ENCODE measurements around the gene NFASC. TPM values are rescaled to one million over a fixed set of nuclear protein-coding genes. Genes with fewer than 3 reads are reported as not detected.

The NFASC gene
- total RNA-seq, 1 donor, result 36.9 TPM

GRCh38 chr1:204987689-204988088 lies 117.0 kb downstream of the NFASC start:
- H3K4me1 ChIP-seq (ENCODE audit: insufficient read depth, low read length), result no peaks in the 10 kb centered on the region
- H3K4me2 ChIP-seq (ENCODE audit: insufficient read depth, low read length), result no peak overlapping the region
- H4K20me1 ChIP-seq (ENCODE audit: insufficient read depth, low read length), result no peaks in the 10 kb centered on the region
- H3K79me2 ChIP-seq (ENCODE audit: insufficient read depth, low read length), result no peaks in the 10 kb centered on the region
- no peak overlapping the region for H3K4me3 ChIP-seq (ENCODE audit: insufficient read depth, low read length)
- no peak overlapping the region for H2AFZ ChIP-seq (ENCODE audit: low read length)
- H3K27ac ChIP-seq (ENCODE audit: low read depth, low read length), result no peak overlapping the region
- peak; percentile 52 for DNase-seq (ENCODE audit: insufficient read length, low spot score, missing footprints)
- peaks cover 9% of the 10 kb centered on the region for H3K36me3 ChIP-seq (ENCODE audit: insufficient read depth, low read length)
- no peaks in the 10 kb centered on the region for H3K9me3 ChIP-seq (ENCODE audit: low read depth, low read length)
- TF ChIP-seq CTCF (IDR thresholded peaks at IDR 0.05; ENCODE audit: extremely low read depth, low read depth, low read length), result no peak
- H3K27me3 ChIP-seq (ENCODE audit: insufficient read depth, low read length), result no peaks in the 10 kb centered on the region

GRCh38 chr1:204988196-204988595 lies 117.5 kb downstream of the NFASC start:
- H3K36me3 ChIP-seq (ENCODE audit: insufficient read depth, low read length), result peaks cover 9% of the 10 kb centered on the region
- no peaks in the 10 kb centered on the region for H3K27me3 ChIP-seq (ENCODE audit: insufficient read depth, low read length)
- no peak for DNase-seq (ENCODE audit: insufficient read length, low spot score, missing footprints)
- no peak for TF ChIP-seq CTCF (IDR thresholded peaks at IDR 0.05; ENCODE audit: extremely low read depth, low read depth, low read length)
- H4K20me1 ChIP-seq (ENCODE audit: insufficient read depth, low read length), result no peaks in the 10 kb centered on the region
- H3K9me3 ChIP-seq (ENCODE audit: low read depth, low read length), result no peaks in the 10 kb centered on the region
- H3K79me2 ChIP-seq (ENCODE audit: insufficient read depth, low read length), result no peaks in the 10 kb centered on the region
- no peak overlapping the region for H3K27ac ChIP-seq (ENCODE audit: low read depth, low read length)
- H3K4me3 ChIP-seq (ENCODE audit: insufficient read depth, low read length), result no peak overlapping the region
- no peak overlapping the region for H3K4me2 ChIP-seq (ENCODE audit: insufficient read depth, low read length)
- H3K4me1 ChIP-seq (ENCODE audit: insufficient read depth, low read length), result no peaks in the 10 kb centered on the region
- no peak overlapping the region for H2AFZ ChIP-seq (ENCODE audit: low read length)

GRCh38 chr1:204989266-204990058 lies 118.8 kb downstream of the NFASC start:
- Histone ChIP-seq H3K27me3 (ENCODE audit: insufficient read depth, low read length) (no peaks in the 10 kb centered on the region), H2AFZ (ENCODE audit: low read length) (no peak overlapping the region), H3K9me3 (ENCODE audit: low read depth, low read length) (no peaks in the 10 kb centered on the region), H3K4me2 (ENCODE audit: insufficient read depth, low read length) (no peak overlapping the region), H4K20me1 (ENCODE audit: insufficient read depth, low read length) (no peaks in the 10 kb centered on the region), H3K79me2 (ENCODE audit: insufficient read depth, low read length) (no peaks in the 10 kb centered on the region), H3K27ac (ENCODE audit: low read depth, low read length) (no peak overlapping the region), H3K36me3 (ENCODE audit: insufficient read depth, low read length) (peaks cover 13% of the 10 kb centered on the region), H3K4me1 (ENCODE audit: insufficient read depth, low read length) (no peaks in the 10 kb centered on the region), H3K4me3 (ENCODE audit: insufficient read depth, low read length) (no peak overlapping the region)
- TF ChIP-seq CTCF (IDR thresholded peaks at IDR 0.05; ENCODE audit: extremely low read depth, low read depth, low read length), result peak; percentile 97
- peak; percentile 99 for DNase-seq (ENCODE audit: insufficient read length, low spot score, missing footprints)

GRCh38 chr1:204990059-204990664 lies 119.5 kb downstream of the NFASC start:
- Histone ChIP-seq H2AFZ (ENCODE audit: low read length) (no peak overlapping the region), H4K20me1 (ENCODE audit: insufficient read depth, low read length) (no peaks in the 10 kb centered on the region), H3K36me3 (ENCODE audit: insufficient read depth, low read length) (peaks cover 13% of the 10 kb centered on the region), H3K79me2 (ENCODE audit: insufficient read depth, low read length) (no peaks in the 10 kb centered on the region), H3K27ac (ENCODE audit: low read depth, low read length) (no peak overlapping the region), H3K9me3 (ENCODE audit: low read depth, low read length) (no peaks in the 10 kb centered on the region), H3K4me1 (ENCODE audit: insufficient read depth, low read length) (no peaks in the 10 kb centered on the region), H3K4me2 (ENCODE audit: insufficient read depth, low read length) (no peak overlapping the region), H3K27me3 (ENCODE audit: insufficient read depth, low read length) (no peaks in the 10 kb centered on the region), H3K4me3 (ENCODE audit: insufficient read depth, low read length) (no peak overlapping the region)
- TF ChIP-seq CTCF (IDR thresholded peaks at IDR 0.05; ENCODE audit: extremely low read depth, low read depth, low read length), result no peak
- no peak for DNase-seq (ENCODE audit: insufficient read length, low spot score, missing footprints)

All from osteoblast (primary cell).